Uterus (tissue), 4 donors: ENCODE results near the gene CIAO3. TPM values are rescaled to one million over a fixed set of nuclear protein-coding genes. Genes with fewer than 3 reads are reported as not detected.

Experiments used
- DNase-seq, 2 donors: peaks; one replicate each; pipeline ENCODE4 v3.0.0-alpha.2; 2019 to 2020
- H3K27ac ChIP-seq, 2 donors: fragments of 200-600 bp; sonication (generic); 1 replicate in 1 of 2; 2 replicates in 1 of 2; pipeline ENCODE4 v1.5.1; 2016 to 2018
- H3K27me3 ChIP-seq, 2 donors: fragments of 200-600 bp; sonication (generic); one replicate each; pipeline ENCODE4 v1.5.1; 2018 to 2019; ENCODE audit warnings: control low read depth in 1 of 2
- H3K36me3 ChIP-seq, 2 donors: fragments of 200-600 bp; sonication (generic); one replicate each; pipeline ENCODE4 v1.5.1; 2019; ENCODE audit warnings: control low read depth in 1 of 2
- H3K4me1 ChIP-seq, 2 donors: fragments of 200-600 bp; sonication (generic); one replicate each; pipeline ENCODE4 v1.5.1; 2018 to 2019; ENCODE audit warnings: control low read depth in 1 of 2
- H3K4me3 ChIP-seq, 2 donors: fragments of 200-600 bp; sonication (generic); 1 replicate in 1 of 2; 2 replicates in 1 of 2; pipeline ENCODE4 v1.5.1; 2018 to 2019; ENCODE audit warnings: mild to moderate bottlenecking in 1 of 2
- H3K9me3 ChIP-seq, 2 donors: fragments of 200-600 bp; sonication (generic); one replicate each; pipeline ENCODE4 v1.5.1; 2019; ENCODE audit warnings: control low read depth in 1 of 2
- CTCF ChIP-seq, 4 experiments: fragments of 200-600 bp in 2 of 4; fragments of 450-650 bp in 2 of 4; sonication (generic) in 2 of 4; IDR thresholded peaks; one replicate each; pipeline ENCODE4 v1.5.1; 2016 to 2019; ENCODE audit warnings: antibody characterized with exemption in 4 of 4, mild to moderate bottlenecking in 2 of 4, moderate library complexity in 1 of 4
- POLR2A ChIP-seq, 2 donors: fragments of 450-650 bp; IDR thresholded peaks; one replicate each; pipeline ENCODE4 v1.6.1; 2016; ENCODE audit warnings: antibody characterized with exemption in 2 of 2, mild to moderate bottlenecking in 1 of 2, moderate library complexity in 1 of 2
- intact Hi-C: fragments of 100-400 bp; cut with DNase I; formaldehyde crosslinking; loops from one replicate; pipeline ENCODE4 v1.15.1; 2023; ENCODE audit warnings: low total_unique reads
- total RNA-seq, 4 donors: library from RNA; depleted of rRNA in 3 of 4; stranded (reverse); fragments of >200 nt in 3 of 4; gene quantifications; one replicate each; pipeline versions ENCODE4 v1.1.0 to v1.2.4, GENCODE V29; 2014 to 2023
- donor health status: DM: yes; HTN: yes; CAD: no.

CIAO3 gene
- total RNA-seq, 4 donors from 2014 or later = 14.1 to 43.3 (median 25.0) TPM

- no peaks in the 10 kb centered on the region for H3K36me3 ChIP-seq
- H3K4me3 ChIP-seq = no peak overlapping the region
- H3K4me1 ChIP-seq = no peaks in the 10 kb centered on the region
- intact Hi-C loops = no loop called here
- TF ChIP-seq CTCF (IDR thresholded peaks at IDR 0.05) (no peak), POLR2A (IDR thresholded peaks at IDR 0.05) (no peak)
- H3K27me3 ChIP-seq = no peaks in the 10 kb centered on the region
- H3K27ac ChIP-seq = no peak overlapping the region
- no peak for DNase-seq
- H3K9me3 ChIP-seq = no peaks in the 10 kb centered on the region
These were observed 10.6 kb upstream of the CIAO3 start for GRCh38 chr16:751152-752006.

- Histone ChIP-seq H3K9me3 (no peaks in the 10 kb centered on the region), H3K4me3 (no peak overlapping the region), H3K27me3 (no peaks in the 10 kb centered on the region), H3K36me3 (no peaks in the 10 kb centered on the region), H3K27ac (no peak overlapping the region), H3K4me1 (no peaks in the 10 kb centered on the region)
- intact Hi-C loops = no loop called here
- DNase-seq = no peak
- no peak for TF ChIP-seq CTCF (IDR thresholded peaks at IDR 0.05)
- no peak for TF ChIP-seq POLR2A (IDR thresholded peaks at IDR 0.05)
These were observed 9.7 kb upstream of the CIAO3 start for GRCh38 chr16:750485-750884.

GRCh38 chr16:749010-749409 is 8.2 kb upstream of the CIAO3 start:
- H3K9me3 ChIP-seq = no peaks in the 10 kb centered on the region
- H3K4me1 ChIP-seq = no peaks in the 10 kb centered on the region
- no peaks in the 10 kb centered on the region for H3K36me3 ChIP-seq
- H3K4me3 ChIP-seq = no peak overlapping the region
- DNase-seq = no peak
- no peak overlapping the region for H3K27ac ChIP-seq
- intact Hi-C loops = no loop called here
- TF ChIP-seq POLR2A (IDR thresholded peaks at IDR 0.05) (no peak), CTCF (IDR thresholded peaks at IDR 0.05) (no peak)
- no peaks in the 10 kb centered on the region for H3K27me3 ChIP-seq

- no peak for TF ChIP-seq CTCF (IDR thresholded peaks at IDR 0.05)
- no peak for TF ChIP-seq POLR2A (IDR thresholded peaks at IDR 0.05)
- no peak overlapping the region for H3K4me3 ChIP-seq
- no peak for DNase-seq
- intact Hi-C loops = no loop called here
- H3K27ac ChIP-seq = no peak overlapping the region
- no peaks in the 10 kb centered on the region for H3K27me3 ChIP-seq
- no peaks in the 10 kb centered on the region for H3K36me3 ChIP-seq
- H3K4me1 ChIP-seq = no peaks in the 10 kb centered on the region
- H3K9me3 ChIP-seq = no peaks in the 10 kb centered on the region
These were observed 7.4 kb upstream of the CIAO3 start for GRCh38 chr16:747978-748746.

GRCh38 chr16:746637-747036 is 5.8 kb upstream of the CIAO3 start:
- Histone ChIP-seq H3K36me3 (no peaks in the 10 kb centered on the region), H3K4me1 (no peaks in the 10 kb centered on the region), H3K27me3 (no peaks in the 10 kb centered on the region), H3K4me3 (no peak overlapping the region), H3K27ac (no peak overlapping the region), H3K9me3 (no peaks in the 10 kb centered on the region)
- DNase-seq = no peak
- TF ChIP-seq CTCF (IDR thresholded peaks at IDR 0.05) (no peak), POLR2A (IDR thresholded peaks at IDR 0.05) (no peak)
- intact Hi-C loops = no loop called here
